ENCODE results near the gene GDAP1L1. TPM values are rescaled to one million over a fixed set of nuclear protein-coding genes. Genes with fewer than 3 reads are reported as not detected.

The GDAP1L1 gene
- polyA plus RNA-seq, 1 donor from 2014 or later, result 216 TPM

- Histone ChIP-seq H3K9me3 (ENCODE audit: low read length) (no peaks in the 10 kb centered on the region), H2AFZ (ENCODE audit: low read depth, low read length) (no peak overlapping the region), H3K4me3 (ENCODE audit: low read length) (peak overlapping the region; percentile 87), H3K79me2 (replicated peaks; ENCODE audit: insufficient read depth, low read length) (peaks cover 70% of the 10 kb centered on the region), H3K9ac (ENCODE audit: low read length) (no peak overlapping the region), H3K4me2 (ENCODE audit: low read length) (peak overlapping the region; percentile 85), H3K27ac (ENCODE audit: low read length) (no peak overlapping the region), H3F3A (ENCODE audit: insufficient read depth, low read length, poor library complexity, severe bottlenecking) (peaks cover 6% of the 10 kb centered on the region), H4K20me1 (ENCODE audit: insufficient read depth) (peaks cover 9% of the 10 kb centered on the region), H3K27me3 (ENCODE audit: insufficient read depth, low read depth, low read length) (no peaks in the 10 kb centered on the region), H3K36me3 (ENCODE audit: insufficient read depth, low read length) (no peaks in the 10 kb centered on the region), H3K9me2 (ENCODE audit: insufficient read depth, low read length) (no peaks in the 10 kb centered on the region)
- no peak for TF ChIP-seq RAD21 (conservative IDR thresholded peaks at IDR 0.05)
- TF ChIP-seq, protein P1, sequence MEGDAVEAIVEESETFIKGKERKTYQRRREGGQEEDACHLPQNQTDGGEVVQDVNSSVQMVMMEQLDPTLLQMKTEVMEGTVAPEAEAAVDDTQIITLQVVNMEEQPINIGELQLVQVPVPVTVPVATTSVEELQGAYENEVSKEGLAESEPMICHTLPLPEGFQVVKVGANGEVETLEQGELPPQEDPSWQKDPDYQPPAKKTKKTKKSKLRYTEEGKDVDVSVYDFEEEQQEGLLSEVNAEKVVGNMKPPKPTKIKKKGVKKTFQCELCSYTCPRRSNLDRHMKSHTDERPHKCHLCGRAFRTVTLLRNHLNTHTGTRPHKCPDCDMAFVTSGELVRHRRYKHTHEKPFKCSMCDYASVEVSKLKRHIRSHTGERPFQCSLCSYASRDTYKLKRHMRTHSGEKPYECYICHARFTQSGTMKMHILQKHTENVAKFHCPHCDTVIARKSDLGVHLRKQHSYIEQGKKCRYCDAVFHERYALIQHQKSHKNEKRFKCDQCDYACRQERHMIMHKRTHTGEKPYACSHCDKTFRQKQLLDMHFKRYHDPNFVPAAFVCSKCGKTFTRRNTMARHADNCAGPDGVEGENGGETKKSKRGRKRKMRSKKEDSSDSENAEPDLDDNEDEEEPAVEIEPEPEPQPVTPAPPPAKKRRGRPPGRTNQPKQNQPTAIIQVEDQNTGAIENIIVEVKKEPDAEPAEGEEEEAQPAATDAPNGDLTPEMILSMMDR (IDR thresholded peaks at IDR 0.05; ENCODE audit: poor library complexity, severe bottlenecking), result no peak
- TF ChIP-seq SMC3 (conservative IDR thresholded peaks at IDR 0.05; ENCODE audit: poor library complexity), result no peak
- TF ChIP-seq EZH2 (IDR thresholded peaks at IDR 0.05; ENCODE audit: borderline replicate concordance, insufficient read depth, low read length, poor library complexity, severe bottlenecking), result no peak
- TF ChIP-seq TAF1 (IDR thresholded peaks at IDR 0.05; ENCODE audit: low read depth), result no peak
- no peak for TF ChIP-seq MXI1 (conservative IDR thresholded peaks at IDR 0.05; ENCODE audit: poor library complexity, severe bottlenecking)
- TF ChIP-seq REST (IDR thresholded peaks at IDR 0.05; ENCODE audit: borderline replicate concordance), result no peak
- TF ChIP-seq POLR2AphosphoS5 (IDR thresholded peaks at IDR 0.05), result no peak
- no peak for TF ChIP-seq EP300 (conservative IDR thresholded peaks at IDR 0.05; ENCODE audit: poor library complexity, severe bottlenecking)
These were observed 38.9 kb upstream of the GDAP1L1 start for GRCh38 chr20:44208165-44208564.

DNA sequence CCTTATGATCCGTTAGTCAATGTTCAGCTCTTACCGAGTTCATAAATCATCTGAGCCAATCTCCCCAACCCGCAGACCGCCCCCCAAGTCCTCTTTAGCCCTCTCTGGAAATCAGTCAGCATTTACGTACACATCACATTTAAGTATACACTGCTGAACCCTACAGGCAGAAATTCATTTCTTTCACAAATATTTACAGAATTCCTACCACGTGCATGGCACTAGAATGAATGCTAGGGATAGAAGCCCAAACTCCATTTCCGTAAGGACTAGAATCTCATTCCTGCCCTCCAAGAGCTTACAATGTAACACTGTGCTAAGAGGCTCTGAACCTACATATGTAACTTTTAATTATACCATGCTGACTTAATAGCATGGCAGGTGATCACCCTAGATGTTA, 38.3 kb upstream of the GDAP1L1 start:
- H3K9me3 ChIP-seq (ENCODE audit: low read length), result no peaks in the 10 kb centered on the region
- H3K9me2 ChIP-seq (ENCODE audit: insufficient read depth, low read length), result no peaks in the 10 kb centered on the region
- H3K9ac ChIP-seq (ENCODE audit: low read length), result peak overlapping the region; percentile 90
- H4K20me1 ChIP-seq (ENCODE audit: insufficient read depth), result peaks cover 9% of the 10 kb centered on the region
- peaks cover 68% of the 10 kb centered on the region for H3K79me2 ChIP-seq (replicated peaks; ENCODE audit: insufficient read depth, low read length)
- no peaks in the 10 kb centered on the region for H3K27me3 ChIP-seq (ENCODE audit: insufficient read depth, low read depth, low read length)
- TF ChIP-seq, protein P1 (IDR thresholded peaks at IDR 0.05; ENCODE audit: poor library complexity, severe bottlenecking), result no peak
- no peak for TF ChIP-seq EZH2 (IDR thresholded peaks at IDR 0.05; ENCODE audit: borderline replicate concordance, insufficient read depth, low read length, poor library complexity, severe bottlenecking)
- TF ChIP-seq MXI1 (conservative IDR thresholded peaks at IDR 0.05; ENCODE audit: poor library complexity, severe bottlenecking), result no peak
- TF ChIP-seq SMC3 (conservative IDR thresholded peaks at IDR 0.05; ENCODE audit: poor library complexity), result no peak
- TF ChIP-seq EP300 (conservative IDR thresholded peaks at IDR 0.05; ENCODE audit: poor library complexity, severe bottlenecking), result no peak
- no peak for TF ChIP-seq REST (IDR thresholded peaks at IDR 0.05; ENCODE audit: borderline replicate concordance)
- no peak for TF ChIP-seq POLR2AphosphoS5 (IDR thresholded peaks at IDR 0.05)
- no peak overlapping the region for H3K27ac ChIP-seq (ENCODE audit: low read length)
- peaks cover 6% of the 10 kb centered on the region for H3F3A ChIP-seq (ENCODE audit: insufficient read depth, low read length, poor library complexity, severe bottlenecking)
- H3K36me3 ChIP-seq (ENCODE audit: insufficient read depth, low read length), result no peaks in the 10 kb centered on the region
- H3K4me2 ChIP-seq (ENCODE audit: low read length), result peak overlapping the region; percentile 85
- H3K4me3 ChIP-seq (ENCODE audit: low read length), result peak overlapping the region; percentile 87
- no peak overlapping the region for H2AFZ ChIP-seq (ENCODE audit: low read depth, low read length)

Measured in neural cell (in vitro differentiated cells).